ENCODE data around the gene LRRC72.
"Not testable (repeated sequence)": the region's sequence is repeated elsewhere in the genome, so short reads cannot be mapped to it uniquely, and the experiment has no call there.

The LRRC72 gene

GRCh38 chr7:16528520-16528919 lies 1.9 kb downstream of the LRRC72 start:
- DNase-seq (ENCODE audit: low read depth in 2 of 2) = no peak

- DNase-seq (ENCODE audit: low read depth in 2 of 2) = no peak
Observed at GRCh38 chr7:16529697-16530096, 3.1 kb downstream of the LRRC72 start.

GRCh38 chr7:16531707-16532106 lies 5.1 kb downstream of the LRRC72 start:
- no peak for DNase-seq (ENCODE audit: low read depth in 2 of 2)

GRCh38 chr7:16532272-16532671 lies 5.6 kb downstream of the LRRC72 start:
- DNase-seq (ENCODE audit: low read depth in 2 of 2) = no peak

GRCh38 chr7:16535500-16535899 lies 8.9 kb downstream of the LRRC72 start:
- no peak for DNase-seq (ENCODE audit: low read depth in 2 of 2)

GRCh38 chr7:16540559-16540958 lies 13.9 kb downstream of the LRRC72 start:
- not testable (repeated sequence) for DNase-seq (ENCODE audit: low read depth in 2 of 2)

- DNase-seq (ENCODE audit: low read depth in 2 of 2) = no peak
Observed at GRCh38 chr7:16542401-16542800, 15.8 kb downstream of the LRRC72 start.

GRCh38 chr7:16543456-16543855 lies 16.8 kb downstream of the LRRC72 start:
- no peak for DNase-seq (ENCODE audit: low read depth in 2 of 2)

GRCh38 chr7:16546921-16547505 lies 20.4 kb downstream of the LRRC72 start:
- DNase-seq (ENCODE audit: low read depth in 2 of 2) = no peak

- DNase-seq (ENCODE audit: low read depth in 2 of 2) = no peak
Observed at GRCh38 chr7:16548428-16548827, 21.8 kb downstream of the LRRC72 start.

- DNase-seq (ENCODE audit: low read depth in 2 of 2) = no peak
Observed at GRCh38 chr7:16550671-16551070, 24.0 kb downstream of the LRRC72 start.

- no peak for DNase-seq (ENCODE audit: low read depth in 2 of 2)
Observed at GRCh38 chr7:16554518-16555236, 28.1 kb downstream of the LRRC72 start.

- no peak for DNase-seq (ENCODE audit: low read depth in 2 of 2)
Observed at GRCh38 chr7:16556359-16556758, 29.7 kb downstream of the LRRC72 start.

- no peak for DNase-seq (ENCODE audit: low read depth in 2 of 2)
Observed at GRCh38 chr7:16558761-16559302, 32.2 kb downstream of the LRRC72 start.

- DNase-seq (ENCODE audit: low read depth in 2 of 2) = no peak
Observed at GRCh38 chr7:16559497-16560179, 33.0 kb downstream of the LRRC72 start.

- DNase-seq (ENCODE audit: low read depth in 2 of 2) = no peak
Observed at GRCh38 chr7:16561943-16562342, 35.3 kb downstream of the LRRC72 start.

GRCh38 chr7:16562456-16563220 lies 36.0 kb downstream of the LRRC72 start:
- DNase-seq (ENCODE audit: low read depth in 2 of 2) = no peak

- no peak for DNase-seq (ENCODE audit: low read depth in 2 of 2)
Observed at GRCh38 chr7:16563281-16564022, 36.8 kb downstream of the LRRC72 start.

GRCh38 chr7:16564023-16564380 lies 37.4 kb downstream of the LRRC72 start:
- no peak for DNase-seq (ENCODE audit: low read depth in 2 of 2)

- DNase-seq (ENCODE audit: low read depth in 2 of 2) = no peak
Observed at GRCh38 chr7:16564909-16565426, 38.3 kb downstream of the LRRC72 start.

GRCh38 chr7:16571941-16572340 lies 45.3 kb downstream of the LRRC72 start:
- no peak for DNase-seq (ENCODE audit: low read depth in 2 of 2)

Measured in stimulated activated CD8-positive, alpha-beta memory T cell treated with anti-CD3 and anti-CD28 coated beads, Interleukin-15, amount 100 ng/mL, for 4 hours (primary cell).